ENCODE measurements around the gene ARFGEF2. TPM values are rescaled to one million over a fixed set of nuclear protein-coding genes. Genes with fewer than 3 reads are reported as not detected.

Gene ARFGEF2
- total RNA-seq, 1 experiment from 2014 or later = 22.2 TPM

GRCh38 chr20:48909910-48910309, 11.6 kb upstream of the ARFGEF2 start:
- CTCF ChIA-PET = interaction anchor here (2.9 kb wide), 1 partner anchor 252 kb away, joined by 16 read pairs; no protein-coding TSS in a partner anchor
- no peak overlapping the region for H2AFZ ChIP-seq (ENCODE audit: low read depth, low read length, poor library complexity, severe bottlenecking)
- H3K4me1 ChIP-seq (ENCODE audit: control insufficient read depth in 1 of 2, insufficient read depth in 2 of 2, low read length in 2 of 2) = 0 out of 4 replicates have a peak, but pooled peaks cover 0 to under 1% of the 10 kb centered on the region in 2 experiments
- POLR2A ChIA-PET = no interaction called here
- TF ChIP-seq ZBTB33 (IDR thresholded peaks at IDR 0.05; ENCODE audit: extremely low read depth, insufficient replicate concordance, low read length) (no peak), CTCF (IDR thresholded peaks at IDR 0.05 in 2 of 3, conservative IDR thresholded peaks at IDR 0.05 in 1 of 3; ENCODE audit: borderline replicate concordance in 1 of 3, insufficient read depth in 1 of 3, low read depth in 2 of 3, low read length in 2 of 3) (no peak), ELF1 (IDR thresholded peaks at IDR 0.05; ENCODE audit: borderline replicate concordance, low read depth) (no peak)
- H3K4me3 ChIP-seq (replicated peaks in 1 of 2; ENCODE audit: low read depth in 1 of 2, low read length in 2 of 2) = no peak overlapping the region
- intact Hi-C loops (cut with micrococcal nuclease) = no loop called here
- RAD21 ChIA-PET (ENCODE audit: low non-redundant PET in 1 of 2, low total read pairs in 2 of 2, uncharacterized antibody in 2 of 2, unreplicated experiment in 2 of 2) = interaction anchor here in 1 of 2 experiments (1.0 kb wide), 1 partner anchor 252 kb away, joined by 3 read pairs; no protein-coding TSS in a partner anchor
- H3K9me3 ChIP-seq (ENCODE audit: control insufficient read depth in 1 of 2, insufficient read depth in 1 of 2, low read depth in 1 of 2, low read length in 2 of 2) = no peaks in the 10 kb centered on the region
- no peak overlapping the region for H3K9ac ChIP-seq (ENCODE audit: low read length)
- H3K4me2 ChIP-seq (ENCODE audit: low read length) = no peak overlapping the region
- ATAC-seq (no peak), DNase-seq (ENCODE audit: low read depth, low spot score) (no peak)
- no peaks in the 10 kb centered on the region for H3K36me3 ChIP-seq (ENCODE audit: control insufficient read depth in 1 of 2, insufficient read depth in 2 of 2, low read length in 2 of 2)
- no peaks in the 10 kb centered on the region for H4K20me1 ChIP-seq (ENCODE audit: insufficient read depth)
- no peaks in the 10 kb centered on the region for H3K9me2 ChIP-seq (ENCODE audit: insufficient read depth)
- H3K79me2 ChIP-seq (ENCODE audit: insufficient read depth, low read length) = no peaks in the 10 kb centered on the region
- no peak overlapping the region for H3K27ac ChIP-seq (ENCODE audit: low read depth, low read length)
- H3K27me3 ChIP-seq (ENCODE audit: insufficient read depth, low read length) = peaks cover 5% of the 10 kb centered on the region; the same call in 1 of the 2 replicates
- BruUV-seq (replicated peaks) = no TSS peak
